ENCODE data around the gene TPST1. TPM values are rescaled to one million over a fixed set of nuclear protein-coding genes. Genes with fewer than 3 reads are reported as not detected.
"Not testable (repeated sequence)": the region's sequence is repeated elsewhere in the genome, so short reads cannot be mapped to it uniquely, and the experiment has no call there.

Gene TPST1
- total RNA-seq: 63.3 TPM

DNA sequence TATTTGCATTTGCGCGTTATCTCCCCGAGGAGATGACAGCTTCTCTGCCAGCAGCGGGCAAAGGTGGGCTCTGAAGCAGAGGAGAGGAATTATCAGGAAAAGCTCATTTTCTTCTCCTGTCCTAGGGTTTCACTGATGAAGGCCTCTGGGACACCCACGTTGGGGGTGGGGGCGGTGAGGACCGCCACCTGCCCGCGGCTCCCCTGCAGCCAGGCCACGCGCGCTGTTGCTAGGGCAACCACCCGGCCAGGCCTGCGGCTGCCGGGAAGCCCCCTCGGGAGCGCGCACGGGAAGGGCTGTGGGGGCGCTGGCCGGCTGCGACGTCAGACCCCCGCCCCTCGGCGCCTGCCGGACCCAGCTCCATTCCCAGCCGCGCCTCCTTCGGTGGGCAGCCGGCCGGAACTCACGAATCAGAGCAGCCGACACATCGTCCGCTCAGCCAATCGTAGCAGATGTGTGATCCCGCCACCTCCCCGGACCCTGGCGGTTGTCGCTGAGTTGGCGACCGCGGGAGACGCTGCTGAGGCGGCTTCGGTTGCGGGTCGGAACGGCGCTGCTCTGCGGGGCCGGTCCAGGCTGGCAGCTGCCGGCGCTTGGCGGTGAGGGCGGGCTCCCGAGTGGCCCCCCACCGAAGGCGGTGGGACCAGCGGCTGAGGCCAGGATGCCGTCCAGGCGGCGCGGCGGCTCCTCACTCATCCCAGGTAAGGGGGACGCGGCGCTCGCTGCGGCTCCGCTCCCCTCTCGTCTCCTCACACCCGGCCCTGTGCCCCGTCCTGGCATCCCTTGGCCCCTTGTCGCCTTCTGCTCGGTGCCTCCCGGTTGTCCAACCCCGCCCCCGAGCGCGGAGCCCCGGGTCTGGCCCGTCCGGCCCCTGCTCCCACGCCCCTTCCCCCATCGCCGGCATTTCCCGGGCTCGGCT lies at the start of gene TPST1:
Gene TPST1 (plus strand): TSS at position 513 of the 919 bp plus-strand sequence. CDS start 35,092 bp downstream, outside the sequence.
- peak; percentile 87 for DNase-seq

DNA sequence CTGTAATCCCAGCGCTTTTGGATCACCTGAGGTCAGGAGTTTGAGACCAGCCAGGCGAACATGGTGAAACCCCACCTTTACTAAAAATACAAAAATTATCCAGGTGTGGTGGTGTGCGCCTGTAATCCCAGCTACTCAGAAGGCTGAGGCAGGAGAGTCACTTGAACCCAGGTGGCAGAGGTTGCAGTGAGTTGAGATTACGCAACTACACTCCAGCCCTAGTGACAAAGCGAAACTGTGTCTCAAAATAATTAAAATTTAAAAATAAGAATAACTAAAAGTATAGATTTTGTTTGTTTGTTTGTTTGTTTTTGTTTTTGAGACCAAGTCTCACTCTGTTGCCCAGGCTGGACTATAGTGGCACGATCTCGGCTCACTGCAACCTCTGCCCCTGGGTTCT lies 49.1 kb upstream of the TPST1 start:
- DNase-seq: not testable (repeated sequence)

- DNase-seq: no peak
Measured at GRCh38 chr7:66157060-66157459, 48.1 kb upstream of the TPST1 start.

DNA sequence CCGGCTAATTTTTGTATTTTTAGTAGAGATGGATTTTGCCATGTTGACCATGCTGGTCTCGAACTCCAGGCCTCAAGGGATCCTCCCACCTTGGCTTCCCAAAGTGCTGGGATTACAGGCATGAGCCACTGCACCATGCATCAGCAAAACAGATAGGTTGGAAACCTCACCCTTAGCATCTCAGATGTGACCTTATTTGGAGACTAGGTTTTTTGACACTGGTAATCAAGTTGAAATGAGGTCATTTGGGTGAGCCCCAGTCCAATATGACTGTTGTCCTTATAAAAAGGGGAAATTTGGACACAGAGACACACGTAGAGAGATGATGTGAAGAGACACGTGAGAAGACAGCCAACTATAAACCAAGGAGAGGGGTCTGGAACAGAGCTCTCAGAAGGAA lies 42.5 kb upstream of the TPST1 start:
- DNase-seq: no peak

GRCh38 chr7:66163186-66163610 lies 41.9 kb upstream of the TPST1 start:
- no peak for DNase-seq

GRCh38 chr7:66164356-66164755 lies 40.8 kb upstream of the TPST1 start:
- DNase-seq: no peak

DNA sequence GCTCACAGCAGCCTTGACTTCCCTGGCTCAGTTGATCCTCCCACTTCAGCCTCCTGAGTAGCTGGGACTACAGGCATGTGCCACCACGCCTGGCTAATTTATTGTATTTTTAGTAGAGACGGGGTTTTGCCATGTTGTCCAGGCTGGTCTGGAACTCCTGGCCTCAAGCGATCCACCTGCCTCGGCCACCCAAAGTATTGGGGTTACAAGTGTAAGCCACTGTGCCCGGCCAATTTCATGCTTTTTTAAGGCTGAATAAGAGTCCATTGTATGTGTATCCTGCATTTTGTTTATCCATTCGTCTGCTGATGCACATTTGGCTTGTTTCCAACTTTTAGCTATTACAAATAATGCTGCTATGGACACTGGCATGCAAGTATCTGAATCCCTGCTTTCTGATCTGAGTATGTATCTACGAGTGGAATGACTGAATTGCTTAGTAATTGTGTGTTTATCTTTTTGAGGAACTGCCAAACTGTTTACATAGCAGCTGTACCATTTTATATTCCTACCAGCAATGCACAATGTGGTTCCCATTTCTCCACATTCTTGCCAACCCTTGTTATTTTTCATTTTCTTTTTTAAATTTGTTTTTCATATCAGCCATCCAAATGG lies 37.3 kb upstream of the TPST1 start:
- peak; percentile 83 for DNase-seq

DNA sequence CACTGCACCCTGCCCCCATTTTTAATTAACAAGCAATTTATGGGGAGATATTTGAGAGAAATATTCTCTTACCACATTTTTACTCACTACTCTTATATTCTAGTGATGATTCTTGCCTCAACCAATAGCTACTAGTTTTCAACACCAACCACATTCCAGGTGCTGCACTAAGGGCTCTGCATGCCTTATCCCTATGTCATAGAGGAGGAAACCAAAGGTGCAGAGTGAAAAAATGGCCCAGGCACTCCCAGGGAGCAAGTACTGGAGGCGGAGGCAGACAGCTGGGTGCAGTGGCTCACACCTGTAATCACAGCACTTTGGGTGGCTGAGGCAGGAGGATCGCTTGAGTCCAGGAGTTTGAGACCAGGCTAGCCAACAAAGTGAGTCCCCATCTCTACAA lies 35.5 kb upstream of the TPST1 start:
- DNase-seq: no peak

- DNase-seq: peak; percentile 26
Measured at GRCh38 chr7:66170309-66171231, 34.6 kb upstream of the TPST1 start.

DNA sequence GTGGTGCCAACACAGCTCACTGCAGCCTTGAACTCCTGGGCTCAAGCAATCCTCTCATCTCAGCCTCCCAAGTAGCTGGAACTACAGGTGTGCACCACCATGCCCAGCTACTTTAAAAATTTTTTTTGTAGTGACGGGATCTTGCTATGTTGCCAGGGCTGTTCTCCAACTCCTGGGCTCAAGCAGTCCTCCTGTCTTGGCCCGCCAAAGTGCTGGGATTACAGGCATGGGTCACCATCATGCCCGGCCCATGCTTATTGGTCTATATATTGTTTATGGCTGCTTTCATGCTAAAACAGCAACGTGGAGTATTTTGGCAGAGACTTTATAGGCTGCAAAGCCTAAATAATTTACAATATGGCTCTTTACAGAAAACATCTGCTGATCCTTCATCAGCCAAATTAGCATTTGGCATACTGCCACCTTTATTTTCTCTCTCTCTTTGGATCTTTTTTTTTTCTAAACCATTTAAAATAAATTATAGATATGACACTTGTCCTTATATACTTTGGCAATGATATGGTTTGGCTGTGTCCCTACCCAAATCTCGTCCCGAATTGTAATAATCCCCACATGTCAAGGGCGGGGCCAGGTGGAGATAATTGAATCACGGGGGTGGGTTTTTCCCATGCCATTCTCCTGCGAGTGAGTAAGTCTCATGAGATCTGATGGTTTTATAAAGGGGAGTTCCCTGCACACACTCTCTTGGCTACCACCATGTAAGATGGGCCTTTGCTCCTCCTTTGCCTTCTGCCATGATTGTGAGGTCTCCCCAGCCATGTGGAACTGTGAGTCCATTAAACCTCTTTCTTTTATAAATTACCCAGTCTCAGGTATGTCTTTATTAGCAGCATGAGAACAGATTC lies 32.4 kb upstream of the TPST1 start:
- DNase-seq: peak; percentile 48

DNA sequence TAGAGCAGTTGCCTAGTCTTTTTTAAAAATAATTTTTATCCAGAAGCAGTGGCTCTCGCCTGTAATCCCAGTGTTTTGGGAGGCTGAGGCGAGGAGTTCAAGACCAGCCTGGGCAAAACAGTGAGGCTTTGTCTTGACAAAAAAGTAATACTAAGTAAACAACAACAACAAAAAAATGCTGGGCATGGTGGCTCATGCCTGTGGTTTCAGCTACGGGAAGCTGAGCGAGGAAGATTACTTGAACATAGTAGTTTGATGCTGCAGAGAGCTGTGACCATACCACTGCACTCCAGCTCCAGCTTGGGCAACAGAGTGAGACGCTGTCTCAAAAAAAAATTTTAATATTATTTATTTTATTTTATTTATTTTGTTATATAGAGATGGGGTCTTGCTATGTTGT lies 31.3 kb upstream of the TPST1 start:
- DNase-seq: no peak

DNA sequence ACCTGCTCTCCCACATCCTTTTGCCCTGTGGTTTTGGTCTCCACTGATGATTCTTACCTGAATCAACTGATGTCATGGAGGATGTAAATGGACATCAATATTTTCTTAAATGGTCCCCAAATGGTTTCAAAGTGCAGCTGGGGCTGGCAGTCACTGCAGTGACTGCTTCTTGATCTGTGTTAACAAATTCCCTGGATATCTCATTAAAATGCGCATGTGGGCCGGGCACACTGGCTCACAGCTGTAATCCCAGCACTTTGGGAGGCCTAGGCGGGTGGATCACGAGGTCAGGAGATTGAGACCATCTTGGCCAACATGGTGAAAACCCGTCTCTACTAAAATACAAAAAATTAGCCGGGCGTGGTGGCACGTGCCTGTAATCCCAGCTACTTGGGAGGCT lies 30.1 kb upstream of the TPST1 start:
- DNase-seq: not testable (repeated sequence)

- DNase-seq: no peak
Measured at GRCh38 chr7:66176914-66177313, 28.2 kb upstream of the TPST1 start.

DNA sequence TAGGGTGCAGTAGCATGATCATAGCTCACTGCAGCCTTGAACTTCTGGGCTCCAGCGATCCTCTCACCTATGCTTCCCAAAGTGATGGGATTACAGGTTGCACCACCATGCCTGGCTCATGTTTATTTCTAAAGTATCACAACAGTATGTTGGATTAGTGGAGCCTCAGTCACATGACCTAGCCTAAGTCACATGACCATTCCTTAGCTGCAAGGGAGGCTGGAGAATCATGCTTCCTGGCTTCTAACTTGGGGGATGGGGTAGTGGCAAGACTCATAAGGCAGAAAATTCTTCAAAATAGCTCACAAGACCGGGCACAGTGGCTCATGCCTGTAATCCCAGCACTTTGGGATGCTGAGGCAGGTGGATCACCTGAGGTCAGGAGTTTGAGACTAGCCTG lies 26.9 kb upstream of the TPST1 start:
- DNase-seq: no peak

DNA sequence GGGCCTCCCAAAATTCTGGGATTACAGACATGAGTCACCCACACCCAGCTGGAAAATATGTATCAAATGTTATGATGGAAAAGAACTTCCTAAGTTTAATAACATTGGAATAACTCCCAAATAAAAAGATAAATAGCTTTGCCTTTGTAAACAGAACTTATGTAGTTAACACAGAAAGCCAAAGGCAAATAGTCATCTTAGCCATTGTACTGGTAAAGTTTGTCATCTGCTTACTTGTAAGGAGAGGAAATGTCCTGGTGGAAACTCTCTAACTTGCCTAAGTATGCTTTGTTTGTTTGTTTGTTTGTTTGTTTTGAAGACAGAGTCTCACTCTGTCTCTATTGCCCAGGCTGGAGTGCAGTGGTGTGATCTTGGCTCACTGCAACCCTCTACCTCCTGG lies 23.8 kb upstream of the TPST1 start:
- DNase-seq: no peak

- DNase-seq: no peak
Measured at GRCh38 chr7:66181845-66182244, 23.3 kb upstream of the TPST1 start.

- DNase-seq: no peak
Measured at GRCh38 chr7:66182920-66183319, 22.2 kb upstream of the TPST1 start.

DNA sequence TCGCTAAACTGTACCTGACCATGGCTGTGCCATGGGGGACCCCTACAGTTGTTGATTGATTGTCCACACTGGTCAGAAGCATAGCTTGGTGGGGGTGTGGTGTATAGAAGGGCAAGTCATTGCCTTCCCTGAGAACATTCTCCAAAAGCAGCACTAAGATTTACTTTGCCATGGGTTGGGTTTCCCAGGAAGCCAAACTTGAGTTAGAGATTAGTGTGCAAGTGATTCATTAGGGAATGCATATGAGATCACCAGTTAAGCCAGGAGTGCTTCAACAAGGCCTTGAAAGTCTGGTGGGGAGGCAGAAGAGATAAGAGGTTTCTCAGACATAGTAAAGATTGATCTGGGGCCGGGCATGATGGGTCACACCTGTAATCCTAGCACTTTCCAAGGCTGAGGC lies 21.4 kb upstream of the TPST1 start:
- DNase-seq: no peak

- no peak for DNase-seq
Measured at GRCh38 chr7:66185680-66186187, 19.4 kb upstream of the TPST1 start.

- DNase-seq: no peak
Measured at GRCh38 chr7:66186991-66187390, 18.1 kb upstream of the TPST1 start.

- peak; percentile 97 for DNase-seq
Measured at GRCh38 chr7:66187905-66188304, 17.2 kb upstream of the TPST1 start.

All from skin of body (tissue), 2 donors.